A549 (cell line): ENCODE measurements around the gene RNF145.

Experiments used
- EP300 ChIP-seq, 2 experiments: fragments of >200 bp; sonication (Bioruptor Twin); formaldehyde crosslinking; IDR thresholded peaks; 2 replicates in 1 of 2; 3 replicates in 1 of 2; pipeline ENCODE4 v1.6.1; 2016 to 2017
- KDM1A ChIP-seq: fragments of 200-600 bp; sonication (generic); IDR thresholded peaks from 2 replicates; pipeline ENCODE4 v1.6.1; 2016; ENCODE audit warnings: low read depth, mild to moderate bottlenecking
- TF ChIP-seq, protein P1 (sequence below): fragments of >200 bp; sonication (Bioruptor Twin); formaldehyde crosslinking; IDR thresholded peaks from 3 replicates; pipeline ENCODE4 v1.5.1; 2016

DNA sequence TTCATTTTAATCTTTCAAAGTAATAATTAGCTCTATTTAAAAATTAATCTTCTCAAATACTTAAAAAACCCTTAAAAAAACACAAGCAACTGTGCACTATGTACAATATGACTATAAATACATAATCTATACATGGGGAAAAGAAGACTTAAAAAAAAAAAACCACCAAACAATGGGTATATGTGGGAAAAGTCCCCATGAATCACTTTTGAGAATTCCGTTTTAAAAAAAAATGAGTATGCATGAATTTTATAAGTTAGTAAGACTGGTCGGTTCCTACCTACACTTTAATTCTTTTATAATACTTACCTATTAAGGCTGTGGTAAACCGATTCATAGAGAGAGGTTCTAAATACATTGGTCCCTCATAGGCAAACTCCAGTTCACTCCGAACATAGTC lies 27.7 kb downstream of the RNF145 start:
- TF ChIP-seq, protein P1, sequence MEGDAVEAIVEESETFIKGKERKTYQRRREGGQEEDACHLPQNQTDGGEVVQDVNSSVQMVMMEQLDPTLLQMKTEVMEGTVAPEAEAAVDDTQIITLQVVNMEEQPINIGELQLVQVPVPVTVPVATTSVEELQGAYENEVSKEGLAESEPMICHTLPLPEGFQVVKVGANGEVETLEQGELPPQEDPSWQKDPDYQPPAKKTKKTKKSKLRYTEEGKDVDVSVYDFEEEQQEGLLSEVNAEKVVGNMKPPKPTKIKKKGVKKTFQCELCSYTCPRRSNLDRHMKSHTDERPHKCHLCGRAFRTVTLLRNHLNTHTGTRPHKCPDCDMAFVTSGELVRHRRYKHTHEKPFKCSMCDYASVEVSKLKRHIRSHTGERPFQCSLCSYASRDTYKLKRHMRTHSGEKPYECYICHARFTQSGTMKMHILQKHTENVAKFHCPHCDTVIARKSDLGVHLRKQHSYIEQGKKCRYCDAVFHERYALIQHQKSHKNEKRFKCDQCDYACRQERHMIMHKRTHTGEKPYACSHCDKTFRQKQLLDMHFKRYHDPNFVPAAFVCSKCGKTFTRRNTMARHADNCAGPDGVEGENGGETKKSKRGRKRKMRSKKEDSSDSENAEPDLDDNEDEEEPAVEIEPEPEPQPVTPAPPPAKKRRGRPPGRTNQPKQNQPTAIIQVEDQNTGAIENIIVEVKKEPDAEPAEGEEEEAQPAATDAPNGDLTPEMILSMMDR, result no peak
- TF ChIP-seq EP300 (IDR thresholded peaks at IDR 0.05), result no peak
- TF ChIP-seq KDM1A, result no peak
